ENCODE results near the gene SELPLG.
"Not testable (repeated sequence)": the region's sequence is repeated elsewhere in the genome, so short reads cannot be mapped to it uniquely, and the experiment has no call there.

SELPLG gene

DNA sequence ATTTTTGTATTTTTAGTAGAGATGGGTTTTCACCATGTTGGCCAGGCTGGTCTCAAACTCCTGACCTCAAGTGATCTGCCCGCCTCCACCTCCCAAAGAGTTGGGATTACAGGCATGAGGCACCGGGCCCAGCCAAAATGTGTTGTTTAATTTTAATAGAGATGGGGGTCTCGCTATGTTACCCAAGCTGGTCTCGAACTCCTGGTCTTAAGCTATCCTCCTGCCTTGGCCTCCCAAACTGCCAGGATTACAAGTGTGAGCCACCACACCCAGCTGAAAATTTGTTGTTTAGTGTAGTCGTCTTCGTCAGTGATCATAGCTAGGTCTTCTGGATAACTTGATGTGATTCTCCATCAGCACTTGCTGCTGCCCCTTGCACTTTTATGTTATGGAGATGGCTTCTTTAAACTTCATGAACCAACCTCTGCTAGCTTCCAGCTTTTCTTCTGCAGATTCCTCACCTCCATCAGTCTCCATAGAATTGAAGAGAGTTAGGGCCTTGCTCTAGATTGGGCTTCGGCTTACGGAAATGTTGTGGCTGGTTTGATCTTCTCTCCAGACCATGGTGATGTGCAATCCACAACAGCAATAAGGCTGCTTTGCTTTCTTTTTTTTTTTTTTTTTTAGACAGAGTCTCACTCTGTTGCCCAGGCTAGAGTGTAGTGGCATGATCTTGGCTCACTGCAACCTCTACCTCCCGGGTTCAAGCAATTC, 58.3 kb downstream of the SELPLG start:
- DNase-seq (ENCODE audit: low read depth in 1 of 2, low spot score in 1 of 2) = no peak

DNA sequence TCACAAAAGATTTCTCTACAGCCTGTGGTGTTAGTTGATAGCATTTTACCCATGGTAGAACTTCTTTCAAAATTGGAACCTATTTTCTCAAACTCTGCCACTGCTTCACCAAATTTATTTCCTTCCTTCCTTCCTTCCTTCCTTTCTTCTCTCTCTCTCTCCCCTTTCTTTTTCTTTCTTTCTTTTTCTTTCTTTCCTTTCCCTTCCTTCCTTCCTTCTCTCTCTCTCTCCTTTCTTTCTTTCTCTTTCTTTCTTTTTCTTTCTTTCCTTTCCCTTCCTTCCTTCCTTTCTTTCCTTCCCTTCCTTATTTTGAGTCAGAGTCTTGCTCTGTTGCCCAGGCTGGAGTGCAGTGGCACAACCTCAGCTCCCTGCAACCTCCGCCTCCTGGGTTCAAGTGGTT, 59.4 kb downstream of the SELPLG start:
- DNase-seq (ENCODE audit: low read depth in 1 of 2, low spot score in 1 of 2) = not testable (repeated sequence)

- no peak for DNase-seq (ENCODE audit: low read depth in 1 of 2, low spot score in 1 of 2)
Observed at GRCh38 chr12:108573317-108573716, 60.4 kb downstream of the SELPLG start.

- no peak for DNase-seq (ENCODE audit: low read depth in 1 of 2, low spot score in 1 of 2)
Observed at GRCh38 chr12:108572166-108572790, 61.4 kb downstream of the SELPLG start.

Data from stimulated activated CD4-positive, alpha-beta T cell treated with anti-CD3 and anti-CD28 coated beads, Interleukin-15, amount 100 ng/mL, for 1 hour (primary cell).